ENCODE data around the gene WDR26.
"Not testable (repeated sequence)": the region's sequence is repeated elsewhere in the genome, so short reads cannot be mapped to it uniquely, and the experiment has no call there.

The WDR26 gene

GRCh38 chr1:224434691-224435317 is at the start of gene WDR26:
Gene WDR26 (minus strand): TSS chr1:224434797.
- Histone ChIP-seq H3K9ac (ENCODE audit: low read length) (peak within 1 kb of the TSS; percentile 70), H3K27ac (ENCODE audit: low read depth, low read length) (peak within 1 kb of the TSS; percentile 93), H3K4me3 (ENCODE audit: low read length) (peak within 1 kb of the TSS; percentile 93), H3K4me1 (ENCODE audit: control insufficient read depth, insufficient read depth, low read length) (peaks cover 18% of the 10 kb centered on the region), H3K27me3 (ENCODE audit: control insufficient read depth, insufficient read depth, low read length) (no peaks in the 10 kb centered on the region), H3K36me3 (ENCODE audit: control insufficient read depth, insufficient read depth, low read length) (no peaks in the 10 kb centered on the region)

- H3K27ac ChIP-seq (ENCODE audit: low read depth, low read length); H3K36me3 ChIP-seq (ENCODE audit: control insufficient read depth, insufficient read depth, low read length); H3K4me3 ChIP-seq (ENCODE audit: low read length); H3K27me3 ChIP-seq (ENCODE audit: control insufficient read depth, insufficient read depth, low read length); H3K9ac ChIP-seq (ENCODE audit: low read length); H3K4me1 ChIP-seq (ENCODE audit: control insufficient read depth, insufficient read depth, low read length): not testable (repeated sequence)
Measured at GRCh38 chr1:224483206-224483605, 48.6 kb upstream of the WDR26 start.

GRCh38 chr1:224482619-224483018 is 48.0 kb upstream of the WDR26 start:
- Histone ChIP-seq H3K4me3 (ENCODE audit: low read length) (no peak overlapping the region), H3K9ac (ENCODE audit: low read length) (no peak overlapping the region), H3K36me3 (ENCODE audit: control insufficient read depth, insufficient read depth, low read length) (no peaks in the 10 kb centered on the region), H3K4me1 (ENCODE audit: control insufficient read depth, insufficient read depth, low read length) (no peaks in the 10 kb centered on the region), H3K27ac (ENCODE audit: low read depth, low read length) (no peak overlapping the region), H3K27me3 (ENCODE audit: control insufficient read depth, insufficient read depth, low read length) (no peaks in the 10 kb centered on the region)

GRCh38 chr1:224481601-224482000 is 47.0 kb upstream of the WDR26 start:
- no peaks in the 10 kb centered on the region for H3K36me3 ChIP-seq (ENCODE audit: control insufficient read depth, insufficient read depth, low read length)
- H3K27me3 ChIP-seq (ENCODE audit: control insufficient read depth, insufficient read depth, low read length): no peaks in the 10 kb centered on the region
- H3K27ac ChIP-seq (ENCODE audit: low read depth, low read length): no peak overlapping the region
- no peak overlapping the region for H3K9ac ChIP-seq (ENCODE audit: low read length)
- H3K4me1 ChIP-seq (ENCODE audit: control insufficient read depth, insufficient read depth, low read length): no peaks in the 10 kb centered on the region
- no peak overlapping the region for H3K4me3 ChIP-seq (ENCODE audit: low read length)

DNA sequence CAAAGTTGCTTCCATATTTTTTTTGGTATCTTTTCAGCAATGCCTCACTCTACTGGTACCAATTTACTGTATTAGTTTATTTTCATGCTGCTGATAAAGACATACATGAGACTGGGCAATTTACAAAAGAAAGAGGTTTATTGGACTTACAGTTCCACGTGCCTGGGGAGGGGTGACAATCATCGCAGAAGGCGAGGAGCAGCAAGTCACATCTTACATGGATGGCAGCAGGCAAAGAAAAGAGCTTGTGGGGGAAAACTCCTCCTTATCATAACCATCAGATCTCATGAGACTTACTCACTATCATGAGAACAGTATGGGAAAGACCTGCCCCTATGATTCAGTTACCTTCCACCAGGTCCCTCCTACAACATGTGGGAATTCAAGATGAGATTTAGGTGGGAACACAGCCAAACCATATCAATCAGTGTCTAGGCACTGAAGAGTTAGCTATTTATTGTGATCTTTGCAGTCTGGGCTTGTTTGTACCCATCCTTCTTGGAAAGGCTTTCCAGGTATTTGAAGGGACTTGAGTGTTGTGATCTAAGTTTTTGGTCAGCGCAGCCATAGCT is 46.4 kb upstream of the WDR26 start:
- H3K4me1 ChIP-seq (ENCODE audit: control insufficient read depth, insufficient read depth, low read length); H3K36me3 ChIP-seq (ENCODE audit: control insufficient read depth, insufficient read depth, low read length); H3K27me3 ChIP-seq (ENCODE audit: control insufficient read depth, insufficient read depth, low read length); H3K4me3 ChIP-seq (ENCODE audit: low read length); H3K27ac ChIP-seq (ENCODE audit: low read depth, low read length); H3K9ac ChIP-seq (ENCODE audit: low read length): not testable (repeated sequence)

DNA sequence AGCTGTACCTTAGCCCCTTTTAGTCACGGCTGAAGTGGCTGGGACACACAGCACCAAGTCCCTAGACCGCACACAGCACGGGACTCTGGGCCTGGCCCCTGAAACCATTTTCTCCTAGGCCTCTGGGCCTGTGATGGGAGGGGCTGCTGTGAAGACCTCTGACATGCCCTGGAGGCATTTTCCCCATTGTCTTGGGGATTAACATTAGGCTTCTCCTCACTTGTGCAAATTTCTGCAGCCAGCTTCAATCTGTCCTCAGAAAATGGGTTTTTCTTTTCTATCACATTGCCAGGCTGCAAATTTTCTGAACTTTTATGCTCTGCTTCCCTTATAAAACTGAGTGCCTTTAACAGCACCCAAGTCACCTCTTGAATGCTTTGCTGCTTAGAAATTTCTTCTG is 45.6 kb upstream of the WDR26 start:
- not testable (repeated sequence) for H3K4me1 ChIP-seq (ENCODE audit: control insufficient read depth, insufficient read depth, low read length); H3K36me3 ChIP-seq (ENCODE audit: control insufficient read depth, insufficient read depth, low read length); H3K27ac ChIP-seq (ENCODE audit: low read depth, low read length); H3K27me3 ChIP-seq (ENCODE audit: control insufficient read depth, insufficient read depth, low read length); H3K9ac ChIP-seq (ENCODE audit: low read length); H3K4me3 ChIP-seq (ENCODE audit: low read length)

- no peak overlapping the region for H3K4me3 ChIP-seq (ENCODE audit: low read length)
- H3K9ac ChIP-seq (ENCODE audit: low read length): no peak overlapping the region
- no peak overlapping the region for H3K27ac ChIP-seq (ENCODE audit: low read depth, low read length)
- no peaks in the 10 kb centered on the region for H3K4me1 ChIP-seq (ENCODE audit: control insufficient read depth, insufficient read depth, low read length)
- no peaks in the 10 kb centered on the region for H3K36me3 ChIP-seq (ENCODE audit: control insufficient read depth, insufficient read depth, low read length)
- H3K27me3 ChIP-seq (ENCODE audit: control insufficient read depth, insufficient read depth, low read length): no peaks in the 10 kb centered on the region
Measured at GRCh38 chr1:224472806-224473205, 38.2 kb upstream of the WDR26 start.

DNA sequence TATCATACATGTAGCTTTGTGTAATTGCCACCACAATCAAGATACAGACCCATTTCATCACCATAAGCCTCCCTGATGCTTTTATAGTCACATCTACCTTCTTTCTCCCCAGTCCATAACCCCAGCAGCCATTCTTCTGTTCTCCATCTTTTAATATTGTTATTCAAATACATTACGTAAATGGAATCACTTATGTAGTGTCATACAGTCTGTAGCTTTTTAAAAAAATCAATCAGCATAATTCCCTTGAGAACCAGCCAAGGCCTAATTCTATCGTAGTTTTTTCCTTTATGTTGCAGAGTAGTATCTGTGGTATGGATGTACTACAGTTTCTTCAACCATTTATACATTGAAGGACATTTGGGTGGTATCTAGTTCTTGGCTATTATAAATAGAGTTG is 31.6 kb upstream of the WDR26 start:
- Histone ChIP-seq H3K4me3 (ENCODE audit: low read length) (no peak overlapping the region), H3K27ac (ENCODE audit: low read depth, low read length) (no peak overlapping the region), H3K36me3 (ENCODE audit: control insufficient read depth, insufficient read depth, low read length) (no peaks in the 10 kb centered on the region)

DNA sequence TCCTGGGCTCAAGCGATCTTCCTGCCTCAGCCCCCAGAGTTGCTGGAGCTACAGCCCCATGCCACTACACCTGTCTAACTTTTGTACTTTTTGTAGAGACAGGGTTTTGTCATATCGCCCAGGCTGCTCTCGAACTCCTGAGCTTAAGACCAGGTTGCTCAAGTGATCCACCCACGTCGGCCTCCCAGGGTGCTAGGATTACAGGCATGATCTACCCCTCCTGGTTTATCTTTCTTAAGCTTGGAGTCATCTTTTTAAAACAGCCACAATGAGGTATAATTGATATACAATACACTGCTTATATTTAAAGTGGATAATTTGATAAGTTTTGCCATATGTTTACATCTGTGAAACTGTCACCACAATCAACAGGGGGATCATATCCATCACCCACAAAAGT is 25.4 kb upstream of the WDR26 start:
- H3K36me3 ChIP-seq (ENCODE audit: control insufficient read depth, insufficient read depth, low read length): no peaks in the 10 kb centered on the region
- H3K4me3 ChIP-seq (ENCODE audit: low read length): no peak overlapping the region
- no peaks in the 10 kb centered on the region for H3K27me3 ChIP-seq (ENCODE audit: control insufficient read depth, insufficient read depth, low read length)
- H3K4me1 ChIP-seq (ENCODE audit: control insufficient read depth, insufficient read depth, low read length): peaks cover 9% of the 10 kb centered on the region
- no peak overlapping the region for H3K27ac ChIP-seq (ENCODE audit: low read depth, low read length)
- no peak overlapping the region for H3K9ac ChIP-seq (ENCODE audit: low read length)

More for the DNA sequence above, 31.6 kb upstream of the WDR26 start:
- Histone ChIP-seq H3K27me3 (ENCODE audit: control insufficient read depth, insufficient read depth, low read length) (no peaks in the 10 kb centered on the region), H3K9ac (ENCODE audit: low read length) (no peak overlapping the region), H3K4me1 (ENCODE audit: control insufficient read depth, insufficient read depth, low read length) (no peaks in the 10 kb centered on the region)

DNA sequence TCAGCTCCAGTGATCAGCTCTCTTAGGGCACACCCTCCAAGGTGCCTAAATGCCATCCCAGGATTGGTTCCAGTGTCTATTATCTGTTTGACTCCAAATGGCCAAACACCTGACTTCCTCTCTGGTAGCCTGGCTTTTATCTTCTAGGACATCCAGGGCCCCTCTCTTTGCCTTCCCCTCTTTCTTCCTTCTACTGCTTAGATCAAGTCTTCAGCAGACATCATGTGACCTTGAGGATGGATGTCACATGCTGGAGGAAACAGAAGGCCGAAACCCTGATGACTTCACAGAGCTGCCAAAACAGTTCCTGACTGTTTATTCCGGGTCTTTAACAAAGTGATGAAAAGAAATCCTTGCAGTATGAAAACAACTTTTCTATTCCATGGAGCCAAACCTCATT is 24.4 kb upstream of the WDR26 start:
- H3K4me1 ChIP-seq (ENCODE audit: control insufficient read depth, insufficient read depth, low read length): peaks cover 14% of the 10 kb centered on the region
- H3K27ac ChIP-seq (ENCODE audit: low read depth, low read length): peak overlapping the region; percentile 15
- no peak overlapping the region for H3K9ac ChIP-seq (ENCODE audit: low read length)
- H3K4me3 ChIP-seq (ENCODE audit: low read length): no peak overlapping the region
- no peaks in the 10 kb centered on the region for H3K27me3 ChIP-seq (ENCODE audit: control insufficient read depth, insufficient read depth, low read length)
- H3K36me3 ChIP-seq (ENCODE audit: control insufficient read depth, insufficient read depth, low read length): no peaks in the 10 kb centered on the region

- no peak overlapping the region for H3K4me3 ChIP-seq (ENCODE audit: low read length)
- H3K4me1 ChIP-seq (ENCODE audit: control insufficient read depth, insufficient read depth, low read length): peaks cover 14% of the 10 kb centered on the region
- H3K27me3 ChIP-seq (ENCODE audit: control insufficient read depth, insufficient read depth, low read length): no peaks in the 10 kb centered on the region
- H3K27ac ChIP-seq (ENCODE audit: low read depth, low read length): no peak overlapping the region
- H3K9ac ChIP-seq (ENCODE audit: low read length): no peak overlapping the region
- H3K36me3 ChIP-seq (ENCODE audit: control insufficient read depth, insufficient read depth, low read length): no peaks in the 10 kb centered on the region
Measured at GRCh38 chr1:224458296-224458695, 23.7 kb upstream of the WDR26 start.

DNA sequence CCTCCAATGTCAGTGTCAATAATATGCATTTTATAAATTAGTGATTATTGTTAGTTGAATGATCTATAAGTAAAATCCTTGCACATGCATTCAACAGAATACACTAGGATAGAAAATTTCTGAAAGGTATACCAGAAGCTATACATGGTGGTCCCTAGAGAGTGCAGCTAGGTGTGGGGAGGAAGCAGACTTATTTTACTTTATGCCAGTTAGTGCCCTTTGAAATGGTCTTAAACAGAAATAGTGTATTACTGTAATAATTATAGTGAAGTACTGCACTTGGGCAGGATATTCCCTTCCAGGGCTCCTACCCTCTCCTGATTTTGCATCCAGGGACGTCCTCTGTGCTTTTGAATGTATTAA is 23.2 kb upstream of the WDR26 start:
- H3K4me3 ChIP-seq (ENCODE audit: low read length): no peak overlapping the region
- peaks cover 14% of the 10 kb centered on the region for H3K4me1 ChIP-seq (ENCODE audit: control insufficient read depth, insufficient read depth, low read length)
- no peak overlapping the region for H3K9ac ChIP-seq (ENCODE audit: low read length)
- H3K27ac ChIP-seq (ENCODE audit: low read depth, low read length): no peak overlapping the region
- H3K27me3 ChIP-seq (ENCODE audit: control insufficient read depth, insufficient read depth, low read length): no peaks in the 10 kb centered on the region
- H3K36me3 ChIP-seq (ENCODE audit: control insufficient read depth, insufficient read depth, low read length): no peaks in the 10 kb centered on the region

GRCh38 chr1:224456637-224456953 is 22.0 kb upstream of the WDR26 start:
- peak overlapping the region; percentile 16 for H3K9ac ChIP-seq (ENCODE audit: low read length)
- no peaks in the 10 kb centered on the region for H3K36me3 ChIP-seq (ENCODE audit: control insufficient read depth, insufficient read depth, low read length)
- H3K27me3 ChIP-seq (ENCODE audit: control insufficient read depth, insufficient read depth, low read length): no peaks in the 10 kb centered on the region
- H3K4me3 ChIP-seq (ENCODE audit: low read length): no peak overlapping the region
- peak overlapping the region; percentile 76 for H3K27ac ChIP-seq (ENCODE audit: low read depth, low read length)
- H3K4me1 ChIP-seq (ENCODE audit: control insufficient read depth, insufficient read depth, low read length): peaks cover 14% of the 10 kb centered on the region
